ENCODE measurements around the gene NUP93. TPM values are rescaled to one million over a fixed set of nuclear protein-coding genes. Genes with fewer than 3 reads are reported as not detected.
A peak's percentile ranks its signal among the peaks of the same experiment; 100 is the strongest.
"Not testable (repeated sequence)": the region's sequence is repeated elsewhere in the genome, so short reads cannot be mapped to it uniquely, and the experiment has no call there.

NUP93 gene
- total and polyA plus RNA-seq, 2 donors from 2014 or later: 34.8 to 48.8 TPM

GRCh38 chr16:56866955-56867830 is 137.3 kb downstream of the NUP93 start:
- Histone ChIP-seq H3K4me3 (ENCODE audit: low read length in 3 of 3) (peak overlapping the region in 2 of 3 donors; percentile 35 to 47), H3K36me3 (ENCODE audit: control insufficient read depth in 2 of 3, insufficient read depth in 3 of 3, low read length in 3 of 3) (no peaks in the 10 kb centered on the region), H3K4me1 (ENCODE audit: control insufficient read depth in 2 of 3, insufficient read depth in 2 of 3, low read depth in 1 of 3, low read length in 3 of 3) (peaks cover 0 to 10% (median 0%) of the 10 kb centered on the region in 3 donors), H3K9me3 (ENCODE audit: control insufficient read depth in 2 of 3, insufficient read depth in 1 of 3, low read length in 3 of 3) (no peaks in the 10 kb centered on the region), H3K27ac (ENCODE audit: low read depth in 2 of 2, low read length in 2 of 2) (peak overlapping the region; percentile 32 to 67), H3K9ac (ENCODE audit: low read length in 3 of 3) (peak overlapping the region in 2 of 3 donors; percentile 59 to 87), H3K27me3 (ENCODE audit: control insufficient read depth, insufficient read depth, low read length) (no peaks in the 10 kb centered on the region)
- intact Hi-C loops (cut with DNase I): no loop called here
- DNase-seq: peak in 3 of 5 donors; percentile 38 to 85 (median 73)
- no peak for FAIRE-seq
- TF ChIP-seq CTCF (IDR thresholded peaks at IDR 0.05; ENCODE audit: borderline replicate concordance, extremely low read depth, insufficient read depth): peak; percentile 82

- peak overlapping the region in 2 of 3 donors; percentile 59 to 87 for H3K9ac ChIP-seq (ENCODE audit: low read length in 3 of 3)
- no peaks in the 10 kb centered on the region for H3K36me3 ChIP-seq (ENCODE audit: control insufficient read depth in 2 of 3, insufficient read depth in 3 of 3, low read length in 3 of 3)
- peak overlapping the region; percentile 32 to 67 for H3K27ac ChIP-seq (ENCODE audit: low read depth in 2 of 2, low read length in 2 of 2)
- H3K9me3 ChIP-seq (ENCODE audit: control insufficient read depth in 2 of 3, insufficient read depth in 1 of 3, low read length in 3 of 3): no peaks in the 10 kb centered on the region
- intact Hi-C loops (cut with DNase I): no loop called here
- peak overlapping the region in 2 of 3 donors; percentile 35 to 47 for H3K4me3 ChIP-seq (ENCODE audit: low read length in 3 of 3)
- peaks cover 0 to 10% (median 0%) of the 10 kb centered on the region in 3 donors for H3K4me1 ChIP-seq (ENCODE audit: control insufficient read depth in 2 of 3, insufficient read depth in 2 of 3, low read depth in 1 of 3, low read length in 3 of 3)
- no peak for DNase-seq
- H3K27me3 ChIP-seq (ENCODE audit: control insufficient read depth, insufficient read depth, low read length): no peaks in the 10 kb centered on the region
- FAIRE-seq: no peak
- TF ChIP-seq CTCF (IDR thresholded peaks at IDR 0.05; ENCODE audit: borderline replicate concordance, extremely low read depth, insufficient read depth): no peak
These were observed 138.2 kb downstream of the NUP93 start for GRCh38 chr16:56868175-56868574.

GRCh38 chr16:56868766-56869165 is 138.8 kb downstream of the NUP93 start:
- H3K4me1 ChIP-seq (ENCODE audit: control insufficient read depth in 2 of 3, insufficient read depth in 2 of 3, low read depth in 1 of 3, low read length in 3 of 3); FAIRE-seq; intact Hi-C loops (cut with DNase I); DNase-seq; H3K9me3 ChIP-seq (ENCODE audit: control insufficient read depth in 2 of 3, insufficient read depth in 1 of 3, low read length in 3 of 3); H3K36me3 ChIP-seq (ENCODE audit: control insufficient read depth in 2 of 3, insufficient read depth in 3 of 3, low read length in 3 of 3); H3K27me3 ChIP-seq (ENCODE audit: control insufficient read depth, insufficient read depth, low read length): not testable (repeated sequence)
- Histone ChIP-seq H3K27ac (ENCODE audit: low read depth in 2 of 2, low read length in 2 of 2) (peak overlapping the region in 1 of 2 donors; percentile 32), H3K9ac (ENCODE audit: low read length in 3 of 3) (peak overlapping the region in 1 of 3 donors; percentile 46), H3K4me3 (ENCODE audit: low read length in 3 of 3) (peak overlapping the region in 2 of 3 donors; percentile 29 to 35)

GRCh38 chr16:56869513-56870275 is 139.8 kb downstream of the NUP93 start:
- FAIRE-seq (no peak), DNase-seq (no peak)
- H3K27me3 ChIP-seq (ENCODE audit: control insufficient read depth, insufficient read depth, low read length): no peaks in the 10 kb centered on the region
- no peaks in the 10 kb centered on the region for H3K36me3 ChIP-seq (ENCODE audit: control insufficient read depth in 2 of 3, insufficient read depth in 3 of 3, low read length in 3 of 3)
- H3K27ac ChIP-seq (ENCODE audit: low read depth in 2 of 2, low read length in 2 of 2): peak overlapping the region in 1 of 2 donors; percentile 22
- H3K4me1 ChIP-seq (ENCODE audit: control insufficient read depth in 2 of 3, insufficient read depth in 2 of 3, low read depth in 1 of 3, low read length in 3 of 3): peaks cover 0 to 9% (median 0%) of the 10 kb centered on the region in 3 donors
- intact Hi-C loops (cut with DNase I): no loop called here
- H3K4me3 ChIP-seq (ENCODE audit: low read length in 3 of 3): peak overlapping the region in 1 of 3 donors; percentile 33
- H3K9me3 ChIP-seq (ENCODE audit: control insufficient read depth in 2 of 3, insufficient read depth in 1 of 3, low read length in 3 of 3): no peaks in the 10 kb centered on the region
- H3K9ac ChIP-seq (ENCODE audit: low read length in 3 of 3): peak overlapping the region in 1 of 3 donors; percentile 26
- no peak for TF ChIP-seq CTCF (IDR thresholded peaks at IDR 0.05; ENCODE audit: borderline replicate concordance, extremely low read depth, insufficient read depth)
